T47D (cell line): ENCODE results near the gene NUDT2.
A peak's percentile ranks its signal among the peaks of the same experiment; 100 is the strongest.

Experiments used
- DNase-seq, 2 experiments: peaks; one replicate each; pipeline versions ENCODE4 v3.0.0 to v3.0.0-alpha.2; 2011 to 2012; ENCODE audit warnings: low read depth in 1 of 2, low spot score in 1 of 2
- JUND ChIP-seq: IDR thresholded peaks from 2 replicates; pipeline ENCODE4 v1.6.1; 2012; ENCODE audit warnings: low read depth
- in situ Hi-C: cut with HindIII; loops from 2 replicates; pipeline ENCODE4 v1.10.0; 2016; ENCODE audit warnings: low sequenced_read_pairs, low pct_unique_long_range_greater_than_20kb

The NUDT2 gene

DNA sequence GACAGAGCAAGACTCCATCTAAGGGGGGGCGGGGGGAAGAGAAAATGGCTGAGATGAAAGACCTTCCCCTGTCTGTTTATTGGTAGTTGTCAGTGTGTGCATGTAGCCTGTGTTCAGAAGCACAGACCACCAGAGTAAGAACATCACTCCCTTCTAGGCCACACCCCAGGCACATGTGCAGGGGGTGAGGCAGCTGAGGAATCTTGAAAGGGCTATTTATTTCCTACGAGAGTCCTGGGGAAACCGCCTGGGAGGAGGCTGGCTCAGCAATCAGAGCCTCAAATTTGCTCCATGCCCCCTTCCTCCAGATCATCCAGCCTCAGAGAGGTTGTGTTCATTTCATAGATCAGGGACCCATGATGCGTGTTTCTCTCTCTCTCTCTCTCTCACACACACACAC, 40.3 kb downstream of the NUDT2 start:
- TF ChIP-seq JUND, result no peak
- in situ Hi-C loops, result no loop called here
- DNase-seq, result no peak

DNA sequence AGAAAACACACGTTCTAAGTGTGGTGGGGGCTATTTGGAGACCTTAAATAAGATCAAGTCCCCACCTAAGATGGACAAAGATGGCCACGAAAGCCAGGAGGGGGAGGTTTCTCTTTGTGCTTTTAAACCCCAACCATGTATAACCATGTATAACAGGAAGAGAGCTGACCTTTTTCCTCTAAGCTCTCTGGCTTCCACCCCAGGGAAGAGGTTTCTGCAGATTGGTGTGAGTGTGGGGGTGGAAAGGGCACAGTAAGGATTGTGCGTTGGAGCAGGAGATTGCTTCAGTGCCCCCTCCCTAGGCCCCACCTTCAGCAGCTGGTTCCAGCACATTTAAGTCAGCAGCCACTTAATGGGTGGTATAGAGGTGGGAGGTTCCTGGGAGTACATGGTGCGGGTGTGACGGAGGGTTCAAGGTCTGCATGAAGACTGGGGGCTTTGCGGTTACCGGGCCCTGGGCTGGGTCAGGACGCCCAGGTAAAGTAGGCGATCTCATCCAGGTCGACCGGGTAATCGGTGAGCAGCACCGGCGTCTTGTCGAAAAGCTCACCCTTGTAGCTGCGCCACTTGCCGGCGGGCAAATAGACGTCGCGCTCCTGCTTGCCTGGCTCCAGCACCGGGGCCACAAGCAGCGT, 41.1 kb downstream of the NUDT2 start:
- no peak for TF ChIP-seq JUND
- in situ Hi-C loops, result no loop called here
- no peak for DNase-seq

DNA sequence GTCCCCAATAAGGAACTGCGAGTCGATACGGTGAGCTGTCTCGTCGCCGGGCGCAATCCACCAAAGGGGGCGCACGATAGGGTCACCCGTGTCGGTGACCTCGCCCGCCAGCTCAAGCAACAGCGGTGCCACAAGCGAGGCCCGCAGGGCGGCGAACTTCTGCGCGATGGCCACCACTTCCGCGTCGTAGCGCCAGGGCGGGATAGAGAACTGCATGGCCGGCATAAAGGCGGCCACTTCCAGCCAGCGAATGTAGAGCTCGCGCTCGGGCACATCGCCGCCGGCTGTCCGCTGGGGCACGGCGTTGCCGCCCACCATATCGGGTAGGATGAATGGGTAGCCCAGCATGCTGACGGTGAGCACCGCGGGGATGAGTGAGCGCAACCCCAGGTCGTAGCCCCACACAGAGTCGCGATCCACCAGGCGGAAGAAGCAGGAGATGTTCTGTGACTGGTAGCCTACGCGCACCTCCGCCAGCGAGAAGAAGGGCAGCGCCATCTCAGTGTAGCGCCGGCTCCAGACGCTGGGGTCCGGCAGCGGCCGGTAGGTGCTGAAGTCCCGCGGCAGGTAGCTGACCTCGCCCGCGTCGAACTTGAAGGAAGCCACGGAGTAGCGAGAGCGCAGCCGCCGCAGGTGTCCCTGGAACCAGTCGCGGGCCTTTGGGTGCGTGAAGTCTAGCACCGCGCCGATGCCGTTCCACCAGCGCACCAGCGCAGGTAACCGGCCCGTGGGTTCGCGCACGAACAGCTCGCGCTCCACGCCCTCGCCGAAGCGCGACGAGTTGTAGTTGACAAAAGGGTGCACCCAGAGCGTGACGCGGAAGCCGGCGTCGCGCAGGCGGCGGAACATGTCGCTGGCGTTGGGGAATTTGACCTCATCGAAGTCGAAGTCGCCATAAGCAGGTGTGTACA, 41.9 kb downstream of the NUDT2 start:
- no peak for DNase-seq
- no peak for TF ChIP-seq JUND

DNA sequence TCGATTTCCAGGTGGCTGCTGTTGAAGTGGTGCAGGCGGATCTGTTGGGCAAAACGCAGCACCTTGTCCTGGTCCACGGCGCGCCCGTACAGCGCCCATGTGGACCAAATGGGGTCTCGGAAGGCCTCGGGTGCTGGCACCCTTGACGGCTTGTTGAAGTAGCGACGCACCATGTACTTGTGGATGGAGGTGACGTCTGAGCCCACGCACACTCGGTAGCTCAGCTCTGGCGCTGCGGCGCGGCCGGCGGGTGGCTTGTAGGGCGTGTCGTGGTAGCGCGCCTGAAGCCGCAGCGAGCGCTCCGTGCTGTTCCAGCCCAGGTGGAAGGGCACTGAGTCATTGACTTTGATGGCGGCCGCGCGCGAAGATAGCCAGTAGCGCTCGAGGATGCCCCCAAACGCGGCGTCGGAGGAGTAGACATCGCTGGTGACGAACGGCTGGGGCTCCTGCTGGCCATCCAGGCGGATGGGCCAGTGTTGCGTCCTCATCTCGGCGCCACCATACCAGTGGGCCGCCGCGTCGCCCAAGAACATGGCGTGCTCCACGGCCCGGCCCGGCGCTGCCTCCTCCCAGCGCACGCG, 42.6 kb downstream of the NUDT2 start:
- no peak for DNase-seq
- in situ Hi-C loops, result no loop called here
- TF ChIP-seq JUND, result no peak

More for the DNA sequence above, 41.9 kb downstream of the NUDT2 start:
- in situ Hi-C loops, result no loop called here

DNA sequence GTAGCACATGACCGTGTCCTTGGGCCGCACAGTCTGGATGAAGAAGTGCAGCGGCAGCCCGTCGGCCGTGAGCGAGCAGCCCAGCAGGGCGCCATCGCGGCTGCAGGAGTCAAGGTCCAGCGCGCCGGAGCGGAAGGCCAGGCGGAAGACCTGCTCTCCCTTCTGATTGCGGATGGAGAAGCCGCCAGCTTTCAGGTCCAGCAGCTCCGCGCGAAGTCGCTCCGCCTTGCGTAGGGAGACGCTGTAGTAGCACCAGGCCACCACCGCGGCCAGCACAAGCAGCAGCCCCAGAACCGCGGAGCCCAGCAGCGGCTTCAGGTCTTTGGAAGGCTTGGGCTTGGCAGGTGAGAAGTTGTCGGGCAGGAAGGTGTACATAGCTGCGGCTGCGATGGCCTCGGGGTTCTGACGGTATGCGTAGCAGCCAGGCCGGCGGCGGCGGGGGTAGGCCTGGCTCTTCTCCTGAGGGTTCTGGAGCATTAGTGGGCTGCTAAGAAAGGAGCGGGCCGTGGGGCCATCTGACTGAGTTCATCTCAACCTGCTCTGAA, 43.2 kb downstream of the NUDT2 start:
- in situ Hi-C loops, result no loop called here
- DNase-seq, result peak; percentile 41 to 86
- no peak for TF ChIP-seq JUND

DNA sequence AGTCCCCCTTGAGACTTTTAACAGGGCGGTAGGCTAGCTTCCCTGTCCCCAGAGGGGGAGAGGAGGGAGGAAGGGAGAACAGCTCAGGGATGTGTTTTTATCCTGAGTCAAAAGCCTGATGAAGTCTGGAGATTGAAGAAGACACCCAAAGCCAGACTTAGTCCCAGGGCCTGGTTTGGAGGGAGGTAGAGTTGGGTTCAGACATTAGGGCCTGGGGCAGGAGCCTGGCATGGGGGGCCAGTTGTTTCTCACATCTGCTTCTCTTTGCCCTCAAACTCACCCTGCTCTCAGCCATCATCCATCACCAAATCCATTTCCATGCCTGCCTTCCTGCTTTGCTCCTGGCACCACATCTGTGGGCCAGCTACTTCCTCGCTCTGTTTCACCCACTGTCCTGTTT, 44.4 kb downstream of the NUDT2 start:
- in situ Hi-C loops, result no loop called here
- no peak for TF ChIP-seq JUND
- no peak for DNase-seq

DNA sequence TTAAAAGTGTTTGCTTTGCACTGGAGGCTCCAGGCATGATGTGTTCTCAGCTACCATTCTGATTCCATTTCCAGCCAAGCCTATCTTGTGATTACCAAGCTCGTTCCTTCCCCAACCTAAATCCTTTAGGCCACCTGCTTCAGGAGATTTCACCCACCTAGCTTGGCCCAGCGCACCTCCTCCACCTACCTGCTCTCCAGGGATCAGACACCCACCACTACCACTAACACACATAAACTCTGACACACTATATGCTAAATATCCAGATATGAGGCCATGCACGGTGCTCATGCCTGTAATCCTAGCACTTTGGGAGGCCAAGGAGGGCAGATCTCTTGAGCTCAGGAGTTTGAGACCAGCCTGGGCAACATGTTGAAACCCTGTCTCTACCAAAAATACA, 45.0 kb downstream of the NUDT2 start:
- no peak for TF ChIP-seq JUND
- in situ Hi-C loops, result no loop called here
- DNase-seq, result no peak

DNA sequence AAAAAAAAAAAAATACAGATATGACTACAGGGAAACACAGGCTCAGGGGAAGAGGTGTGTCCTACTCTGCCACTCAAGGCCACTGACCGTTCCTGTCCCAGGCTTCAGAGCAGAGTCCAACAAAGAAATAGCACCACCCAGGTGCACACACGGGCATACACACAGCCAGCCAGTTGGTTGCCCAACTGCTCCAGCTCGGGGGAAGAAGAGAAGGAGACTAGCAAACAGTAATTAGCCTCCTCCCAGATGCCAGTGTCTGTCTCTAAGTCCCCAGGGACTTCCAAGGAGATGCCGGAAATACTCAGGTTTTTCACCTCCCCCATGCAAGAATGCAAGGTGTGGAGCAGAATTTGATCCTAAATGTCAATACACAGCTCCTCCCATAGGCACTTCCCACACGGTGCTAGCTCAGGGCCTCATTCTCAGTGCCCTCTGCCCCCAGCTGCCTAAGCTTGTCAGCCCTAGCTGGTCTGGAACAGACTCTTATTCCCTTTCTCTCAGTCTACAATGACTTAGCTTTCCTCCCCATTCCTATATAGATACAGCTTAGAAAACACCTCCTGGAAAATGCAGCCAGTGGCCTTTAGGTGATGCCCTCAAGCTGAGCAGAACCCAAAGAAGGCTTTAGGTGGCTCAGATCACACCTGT, 45.7 kb downstream of the NUDT2 start:
- in situ Hi-C loops, result no loop called here
- DNase-seq, result peak; percentile 61 to 96
- TF ChIP-seq JUND, result no peak

DNA sequence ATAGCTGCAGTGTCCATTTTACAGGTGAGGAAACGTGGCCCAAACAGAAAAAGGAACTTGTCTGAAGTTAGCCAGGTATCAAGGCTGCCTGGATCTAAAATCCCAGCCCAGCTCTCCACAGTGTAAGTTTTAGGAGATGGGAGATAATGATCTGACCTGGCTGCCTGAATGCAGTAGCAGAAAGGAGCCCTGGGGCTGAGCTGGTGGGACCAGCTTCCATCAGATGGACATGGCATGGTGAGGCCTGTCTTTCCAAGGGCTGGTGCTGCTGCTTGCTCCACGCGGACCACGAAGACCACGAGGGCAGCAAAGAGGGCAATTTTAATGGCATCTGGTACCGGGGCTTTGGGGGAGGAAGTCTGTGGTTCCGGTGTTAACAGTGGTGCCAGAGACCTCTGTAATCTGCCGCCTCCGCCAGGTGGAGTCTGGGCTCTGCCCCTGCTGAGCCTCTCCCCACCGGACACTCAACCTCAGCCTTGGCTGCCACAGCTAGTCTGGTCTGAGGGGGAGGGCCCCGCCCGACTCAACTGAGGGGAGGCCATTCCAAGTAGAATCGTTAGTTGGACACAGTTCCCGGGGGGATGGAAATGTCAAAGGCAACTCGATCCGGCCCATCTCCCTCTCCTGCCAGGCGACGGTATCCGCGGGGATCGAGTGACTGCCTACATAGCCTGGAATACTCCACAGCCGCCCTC, 46.7 kb downstream of the NUDT2 start:
- TF ChIP-seq JUND, result no peak
- in situ Hi-C loops, result no loop called here
- DNase-seq, result peak in 1 of 2 experiments; percentile 68

DNA sequence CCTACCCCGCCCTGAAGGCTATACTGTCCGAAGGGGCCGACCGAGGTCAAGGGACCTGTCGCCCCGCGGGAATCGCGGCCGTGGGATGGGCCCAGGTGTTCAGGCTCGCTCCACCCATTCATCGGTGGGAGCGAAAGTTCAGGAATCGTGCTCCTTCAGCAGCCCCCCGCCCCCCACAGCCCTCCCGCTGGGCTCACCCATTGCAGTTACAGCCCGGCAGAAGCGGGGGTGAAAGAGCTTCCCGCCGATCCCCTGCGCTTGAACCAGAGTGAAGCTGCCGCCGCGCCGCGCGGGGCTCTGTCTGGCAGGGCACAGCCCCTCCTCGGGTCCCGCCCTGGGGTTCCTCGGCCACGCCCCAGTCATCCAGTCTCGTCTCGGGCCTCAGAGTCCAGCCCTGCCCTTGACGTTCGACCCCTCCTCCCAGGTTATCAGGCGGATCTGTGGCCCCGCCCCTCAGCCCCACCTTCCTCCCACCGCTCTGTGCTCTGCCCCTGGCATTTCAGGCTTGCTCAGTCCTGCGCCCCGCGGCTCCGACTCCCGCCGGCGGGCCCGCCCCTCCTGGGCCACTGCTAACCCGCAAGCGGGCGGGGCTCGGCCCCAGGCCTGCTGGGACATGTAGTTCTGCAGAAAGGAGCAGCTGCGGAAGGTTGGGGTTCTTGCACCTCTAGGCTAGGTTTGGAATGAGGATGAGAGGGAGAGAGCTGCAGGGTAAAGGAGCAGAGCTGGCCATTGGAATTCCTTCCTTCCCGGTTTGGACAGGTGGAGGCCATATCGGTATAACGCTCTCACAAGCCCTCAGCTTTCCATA, 47.4 kb downstream of the NUDT2 start, which contains the start of gene MYORG:
Gene MYORG, minus strand, starts transcription at position 303 of the 808 bp plus-strand sequence. CDS start 3,955 bp downstream, outside the sequence.
- no peak for TF ChIP-seq JUND
- in situ Hi-C loops, result no loop called here
- peak; percentile 87 to 97 for DNase-seq

DNA sequence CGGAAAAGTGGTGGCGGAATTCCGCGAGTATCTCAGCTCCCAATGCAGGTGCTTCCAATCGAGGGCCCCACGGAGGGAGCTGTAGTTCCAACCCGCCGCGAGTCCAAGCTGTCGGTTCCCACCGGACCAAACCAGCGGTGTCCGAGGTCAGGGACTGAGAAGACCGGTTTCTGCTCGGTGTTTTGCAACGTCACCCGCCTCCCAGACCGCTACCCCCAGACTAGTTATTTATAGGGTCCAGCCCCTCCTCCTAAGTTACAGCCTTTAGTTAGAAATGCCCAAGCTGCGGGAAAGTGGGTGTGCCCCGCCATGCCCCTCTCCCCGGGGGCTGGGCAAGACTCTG, 48.0 kb downstream of the NUDT2 start:
- TF ChIP-seq JUND, result no peak
- in situ Hi-C loops, result no loop called here
- DNase-seq, result no peak
